Measurements from ENCODE around the gene TOPORS.
A peak's percentile ranks its signal among the peaks of the same experiment; 100 is the strongest.

TOPORS gene

GRCh38 chr9:32572900-32573523 is 20.6 kb upstream of the TOPORS start, which contains the start of gene NDUFB6:
TSS of gene NDUFB6 (minus strand) at chr9:32573159. CDS start at chr9:32573060, 99 bp downstream.
- peak within 1 kb of the TSS; percentile 88 for H3K4me2 ChIP-seq
- TF ChIP-seq CTCF (conservative IDR thresholded peaks at IDR 0.05; ENCODE audit: low read depth, low read length), result no peak
- H3K27ac ChIP-seq, result peak within 1 kb of the TSS; percentile 77

GRCh38 chr9:32571969-32572899 is 19.8 kb upstream of the TOPORS start:
- Histone ChIP-seq H3K4me3 (IDR thresholded peaks at IDR 0.05; ENCODE audit: insufficient read depth, low read depth, low read length) (no peak overlapping the region), H3K4me2 (peak overlapping the region; percentile 88)
- TF ChIP-seq CTCF (conservative IDR thresholded peaks at IDR 0.05; ENCODE audit: low read depth, low read length), result peak; percentile 78

More at GRCh38 chr9:32572900-32573523, 20.6 kb upstream of the TOPORS start, which contains the start of gene NDUFB6:
- no peak within 1 kb of the TSS for H3K4me3 ChIP-seq (IDR thresholded peaks at IDR 0.05; ENCODE audit: insufficient read depth, low read depth, low read length)
- H3K27me3 ChIP-seq (ENCODE audit: insufficient read depth, low read depth), result no peaks in the 10 kb centered on the region
- peak within 1 kb of the TSS; percentile 75 for H3K9ac ChIP-seq
- H2AFZ ChIP-seq (ENCODE audit: low read depth), result peak within 1 kb of the TSS; percentile 76
- no peaks in the 10 kb centered on the region for H4K20me1 ChIP-seq (ENCODE audit: insufficient read depth)
- no peaks in the 10 kb centered on the region for H3K36me3 ChIP-seq (ENCODE audit: insufficient read depth)
- H3K4me1 ChIP-seq (ENCODE audit: low read depth, poor library complexity, severe bottlenecking), result peaks cover 20% of the 10 kb centered on the region
- peaks cover 32% of the 10 kb centered on the region; the same call in 1 of the 2 replicates for H3K79me2 ChIP-seq (ENCODE audit: insufficient read depth, low read depth)

GRCh38 chr9:32570262-32570661 is 17.9 kb upstream of the TOPORS start:
- Histone ChIP-seq H2AFZ (ENCODE audit: low read depth) (no peak overlapping the region), H3K27ac (no peak overlapping the region), H3K79me2 (ENCODE audit: insufficient read depth, low read depth) (peaks cover 39% of the 10 kb centered on the region; the same call in 1 of the 2 replicates), H3K36me3 (ENCODE audit: insufficient read depth) (no peaks in the 10 kb centered on the region), H3K4me3 (IDR thresholded peaks at IDR 0.05; ENCODE audit: insufficient read depth, low read depth, low read length) (no peak overlapping the region), H3K4me2 (no peak overlapping the region), H3K27me3 (ENCODE audit: insufficient read depth, low read depth) (no peaks in the 10 kb centered on the region), H4K20me1 (ENCODE audit: insufficient read depth) (no peaks in the 10 kb centered on the region), H3K9ac (no peak overlapping the region), H3K4me1 (ENCODE audit: low read depth, poor library complexity, severe bottlenecking) (peaks cover 20% of the 10 kb centered on the region)
- no peak for TF ChIP-seq CTCF (conservative IDR thresholded peaks at IDR 0.05; ENCODE audit: low read depth, low read length)

More at GRCh38 chr9:32571969-32572899, 19.8 kb upstream of the TOPORS start:
- Histone ChIP-seq H2AFZ (ENCODE audit: low read depth) (peak overlapping the region; percentile 76), H3K4me1 (ENCODE audit: low read depth, poor library complexity, severe bottlenecking) (peaks cover 20% of the 10 kb centered on the region), H4K20me1 (ENCODE audit: insufficient read depth) (no peaks in the 10 kb centered on the region), H3K79me2 (ENCODE audit: insufficient read depth, low read depth) (peaks cover 37% of the 10 kb centered on the region; the same call in 1 of the 2 replicates), H3K36me3 (ENCODE audit: insufficient read depth) (no peaks in the 10 kb centered on the region), H3K9ac (peak overlapping the region; percentile 75), H3K27ac (peak overlapping the region; percentile 77), H3K27me3 (ENCODE audit: insufficient read depth, low read depth) (no peaks in the 10 kb centered on the region)

- no peak for TF ChIP-seq CTCF (conservative IDR thresholded peaks at IDR 0.05; ENCODE audit: low read depth, low read length)
- Histone ChIP-seq H3K4me3 (IDR thresholded peaks at IDR 0.05; ENCODE audit: insufficient read depth, low read depth, low read length) (no peak overlapping the region), H3K27ac (no peak overlapping the region), H3K36me3 (ENCODE audit: insufficient read depth) (no peaks in the 10 kb centered on the region), H3K4me2 (no peak overlapping the region), H3K79me2 (ENCODE audit: insufficient read depth, low read depth) (peaks cover 29% of the 10 kb centered on the region; the same call in 1 of the 2 replicates), H3K9ac (no peak overlapping the region), H2AFZ (ENCODE audit: low read depth) (no peak overlapping the region), H3K27me3 (ENCODE audit: insufficient read depth, low read depth) (no peaks in the 10 kb centered on the region), H3K4me1 (ENCODE audit: low read depth, poor library complexity, severe bottlenecking) (peaks cover 12% of the 10 kb centered on the region), H4K20me1 (ENCODE audit: insufficient read depth) (no peaks in the 10 kb centered on the region)
Measured at GRCh38 chr9:32566770-32567169, 14.4 kb upstream of the TOPORS start.

All from KMS-11 (cell line).